Glutamatergic neuron (in vitro differentiated cells): ENCODE measurements around the gene FNDC11. TPM values are rescaled to one million over a fixed set of nuclear protein-coding genes. Genes with fewer than 3 reads are reported as not detected.

Experiments
- DNase-seq: peaks from one replicate; pipeline ENCODE4 v3.0.0; 2022
- H3K27ac Mint-ChIP-seq: one replicate; pipeline ENCODE4 v1.8.0; 2020; ENCODE audit warnings: mild to moderate bottlenecking, mixed read lengths, inconsistent platforms; ENCODE audit not compliant: unreplicated experiment
- H3K27me3 Mint-ChIP-seq: one replicate; pipeline ENCODE4 v1.8.0; 2020; ENCODE audit warnings: mild to moderate bottlenecking, moderate library complexity, mixed read lengths, inconsistent platforms; ENCODE audit not compliant: unreplicated experiment
- H3K36me3 Mint-ChIP-seq: one replicate; pipeline ENCODE4 v1.8.0; 2020; ENCODE audit warnings: mild to moderate bottlenecking, mixed read lengths, inconsistent platforms; ENCODE audit not compliant: unreplicated experiment
- H3K4me1 Mint-ChIP-seq: one replicate; pipeline ENCODE4 v1.8.0; 2020; ENCODE audit warnings: mild to moderate bottlenecking, low read depth, mixed read lengths, inconsistent platforms; ENCODE audit not compliant: unreplicated experiment
- H3K4me3 Mint-ChIP-seq: one replicate; pipeline ENCODE4 v1.8.0; 2020; ENCODE audit warnings: mild to moderate bottlenecking, mixed read lengths, inconsistent platforms; ENCODE audit not compliant: unreplicated experiment
- H3K9me3 Mint-ChIP-seq: one replicate; pipeline ENCODE4 v1.8.0; 2020; ENCODE audit warnings: mild to moderate bottlenecking, moderate library complexity, mixed read lengths, inconsistent platforms; ENCODE audit not compliant: unreplicated experiment
- total RNA-seq: library from RNA; stranded (reverse); fragmentation: NEBNext Ultra II Directional; extraction: Animal tissue kit (Norgen Biotek cat#: 25700); gene quantifications from one replicate; pipeline ENCODE4 v1.2.1, GENCODE V29; 2021; ENCODE audit not compliant: unreplicated experiment
- TF ChIP-seq, protein P1 (sequence below): fragments of 200-600 bp; sonication (generic); IDR thresholded peaks from one replicate; pipeline ENCODE4 v1.5.0; 2021; ENCODE audit not compliant: partially characterized antibody, unreplicated experiment

The FNDC11 gene
- total RNA-seq, 1 donor from 2014 or later: 9.3 TPM

DNA sequence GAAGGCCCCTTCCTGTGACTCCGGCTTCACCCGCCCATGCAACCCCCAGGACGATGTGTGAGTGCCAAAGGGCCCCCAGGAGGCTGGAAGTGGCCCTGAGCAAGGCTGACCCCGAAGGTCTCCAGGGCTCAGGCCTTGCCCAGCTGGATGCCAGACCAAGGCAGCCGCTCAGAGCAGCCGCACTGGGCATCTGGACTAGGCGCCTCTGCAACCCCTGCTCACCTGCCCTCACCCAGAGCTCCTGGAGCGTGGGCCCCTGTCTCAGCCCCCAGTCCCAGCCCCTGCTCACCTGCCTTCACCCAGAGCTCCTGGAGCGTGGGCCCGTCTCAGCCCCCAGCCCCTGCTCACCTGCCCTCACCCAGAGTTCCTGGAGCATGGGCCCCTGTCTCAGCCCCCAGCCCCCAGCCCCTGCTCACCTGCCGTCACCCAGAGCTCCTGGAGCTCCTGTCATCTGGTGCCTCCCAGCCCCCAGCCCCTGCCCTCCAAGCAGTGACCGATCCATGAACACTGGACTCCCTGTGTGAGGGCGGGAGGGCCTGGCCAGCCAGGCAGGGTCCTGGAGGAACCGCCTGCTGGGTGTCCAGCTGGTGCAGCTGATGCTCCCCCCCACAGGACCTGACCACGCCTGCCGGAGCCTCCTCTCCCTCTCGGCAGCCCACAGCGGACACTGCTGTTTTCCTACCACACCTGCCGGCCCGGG lies 7.6 kb upstream of the FNDC11 start:
- Mint-ChIP-seq H3K27ac (no peak overlapping the region), H3K4me3 (no peak overlapping the region), H3K9me3 (peaks cover 9% of the 10 kb centered on the region), H3K27me3 (peaks cover 4% of the 10 kb centered on the region), H3K36me3 (peaks cover 5% of the 10 kb centered on the region), H3K4me1 (peaks cover 6% of the 10 kb centered on the region)
- TF ChIP-seq, protein P1, sequence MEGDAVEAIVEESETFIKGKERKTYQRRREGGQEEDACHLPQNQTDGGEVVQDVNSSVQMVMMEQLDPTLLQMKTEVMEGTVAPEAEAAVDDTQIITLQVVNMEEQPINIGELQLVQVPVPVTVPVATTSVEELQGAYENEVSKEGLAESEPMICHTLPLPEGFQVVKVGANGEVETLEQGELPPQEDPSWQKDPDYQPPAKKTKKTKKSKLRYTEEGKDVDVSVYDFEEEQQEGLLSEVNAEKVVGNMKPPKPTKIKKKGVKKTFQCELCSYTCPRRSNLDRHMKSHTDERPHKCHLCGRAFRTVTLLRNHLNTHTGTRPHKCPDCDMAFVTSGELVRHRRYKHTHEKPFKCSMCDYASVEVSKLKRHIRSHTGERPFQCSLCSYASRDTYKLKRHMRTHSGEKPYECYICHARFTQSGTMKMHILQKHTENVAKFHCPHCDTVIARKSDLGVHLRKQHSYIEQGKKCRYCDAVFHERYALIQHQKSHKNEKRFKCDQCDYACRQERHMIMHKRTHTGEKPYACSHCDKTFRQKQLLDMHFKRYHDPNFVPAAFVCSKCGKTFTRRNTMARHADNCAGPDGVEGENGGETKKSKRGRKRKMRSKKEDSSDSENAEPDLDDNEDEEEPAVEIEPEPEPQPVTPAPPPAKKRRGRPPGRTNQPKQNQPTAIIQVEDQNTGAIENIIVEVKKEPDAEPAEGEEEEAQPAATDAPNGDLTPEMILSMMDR: no peak
- DNase-seq: no peak

DNA sequence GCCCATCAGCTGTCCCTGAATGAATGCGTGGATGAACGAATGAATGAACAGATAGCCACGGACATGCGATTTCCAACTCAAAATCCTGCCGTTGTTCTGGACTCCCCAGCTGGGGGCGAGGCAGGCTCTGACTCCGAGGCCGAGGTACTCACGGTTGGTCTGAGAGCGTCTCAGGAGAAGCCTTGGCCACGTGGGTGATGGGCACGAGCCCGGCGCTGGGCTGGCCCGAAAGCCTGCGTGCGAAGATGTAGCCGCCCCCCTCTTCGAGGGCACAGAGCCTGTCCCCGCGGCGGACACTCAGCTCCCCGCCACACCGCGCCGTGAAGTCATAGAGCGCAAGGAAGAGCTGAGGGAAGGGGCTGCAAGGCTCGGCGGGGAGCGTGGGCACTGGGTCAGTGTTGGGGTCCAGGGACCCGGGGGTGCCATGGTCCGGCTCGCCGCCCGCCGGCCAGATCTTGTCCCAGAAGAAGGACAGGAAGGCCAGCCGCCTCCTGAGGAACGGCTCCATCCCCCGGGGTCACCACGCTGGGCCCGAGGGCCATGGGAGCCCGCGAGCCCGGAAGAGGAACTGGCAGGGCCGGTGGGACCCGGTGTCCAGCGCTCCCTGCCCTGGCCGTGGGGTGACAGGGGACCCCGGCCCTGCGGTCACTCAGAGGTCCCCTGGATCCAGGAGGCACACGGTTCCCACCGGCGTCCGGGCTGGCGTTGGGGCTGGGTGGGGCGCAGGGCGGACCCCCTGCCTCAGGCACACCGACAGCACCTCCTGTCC lies 6.8 kb upstream of the FNDC11 start:
- Mint-ChIP-seq H3K27ac (no peak overlapping the region), H3K36me3 (peaks cover 5% of the 10 kb centered on the region), H3K4me3 (no peak overlapping the region), H3K9me3 (peaks cover 9% of the 10 kb centered on the region), H3K4me1 (peaks cover 6% of the 10 kb centered on the region), H3K27me3 (peaks cover 4% of the 10 kb centered on the region)
- no peak for DNase-seq
- TF ChIP-seq, protein P1: no peak

DNA sequence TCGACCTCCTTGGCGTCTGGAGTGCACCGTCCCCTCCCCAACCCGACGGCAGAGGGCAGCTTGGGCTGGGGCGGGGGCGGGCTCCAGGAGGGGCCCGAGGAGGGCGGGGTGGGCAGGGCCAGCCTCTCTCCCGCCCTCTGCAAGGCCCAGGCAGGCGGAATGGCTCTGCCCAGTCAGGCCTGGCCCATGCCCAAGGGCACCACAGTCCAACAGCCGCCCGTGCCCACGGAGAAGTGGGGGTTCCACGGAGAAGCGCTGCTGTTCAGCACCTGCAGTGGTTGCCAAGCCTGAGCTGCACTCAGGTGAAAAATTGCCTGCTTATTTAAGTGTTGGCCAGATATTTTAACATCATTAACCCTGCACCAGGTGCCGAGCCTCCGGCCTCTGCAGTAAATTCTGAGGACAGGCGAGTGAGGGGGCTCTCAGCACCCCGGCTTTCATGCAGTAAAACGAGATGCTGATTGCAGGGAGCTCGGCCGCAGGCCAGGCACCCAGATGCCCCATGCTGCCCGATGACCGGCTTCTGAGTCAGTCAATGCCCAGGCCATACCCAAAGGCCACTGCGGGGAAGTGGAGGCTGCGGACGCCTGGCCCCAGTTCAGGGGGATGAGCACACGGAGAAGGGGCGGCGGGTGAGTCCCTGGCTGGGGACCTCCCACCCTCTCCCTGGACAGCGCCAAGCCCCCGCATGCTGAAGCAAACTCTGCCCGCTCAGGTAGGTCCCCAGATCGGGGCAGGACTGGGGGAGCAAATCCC lies 6.1 kb upstream of the FNDC11 start, which contains the start of gene SRMS:
Gene SRMS (minus strand): TSS at position 25 of the 756 bp plus-strand sequence. CDS start 286 bp downstream, outside the sequence.
- Mint-ChIP-seq H3K36me3 (peaks cover 5% of the 10 kb centered on the region), H3K27ac (no peak within 1 kb of the TSS), H3K9me3 (peaks cover 9% of the 10 kb centered on the region), H3K4me3 (no peak within 1 kb of the TSS), H3K27me3 (peaks cover 4% of the 10 kb centered on the region), H3K4me1 (peaks cover 6% of the 10 kb centered on the region)
- DNase-seq: no peak
- TF ChIP-seq, protein P1: no peak

DNA sequence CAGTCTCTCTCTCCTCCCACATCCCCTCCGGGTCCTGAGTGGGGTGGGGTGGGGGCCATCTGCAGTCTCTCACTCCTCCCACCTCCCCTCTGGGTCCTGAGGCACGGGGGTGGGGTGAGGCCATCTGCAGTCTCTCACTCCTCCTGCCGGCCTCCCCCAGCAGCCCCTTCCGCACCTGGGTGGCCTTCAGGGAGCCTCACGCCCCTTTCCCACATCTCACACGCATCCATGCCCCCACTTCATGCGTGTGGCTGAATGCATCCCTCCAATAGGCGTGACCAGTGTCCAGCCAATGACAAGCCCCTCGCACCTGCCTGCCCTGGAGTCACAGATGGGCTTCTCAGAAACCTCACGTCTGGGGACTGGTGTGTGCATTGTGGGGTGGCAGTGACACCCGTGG lies 5.4 kb upstream of the FNDC11 start:
- TF ChIP-seq, protein P1: no peak
- peaks cover 7% of the 10 kb centered on the region for H3K9me3 Mint-ChIP-seq
- no peak overlapping the region for H3K27ac Mint-ChIP-seq
- peaks cover 4% of the 10 kb centered on the region for H3K36me3 Mint-ChIP-seq
- peaks cover 5% of the 10 kb centered on the region for H3K4me1 Mint-ChIP-seq
- peaks cover 4% of the 10 kb centered on the region for H3K27me3 Mint-ChIP-seq
- no peak overlapping the region for H3K4me3 Mint-ChIP-seq
- no peak for DNase-seq
